HepG2 (cell line): ENCODE data around the gene DDAH2. TPM values are rescaled to one million over a fixed set of nuclear protein-coding genes. Genes with fewer than 3 reads are reported as not detected.

Experiments
- CCAR2 ChIP-seq: fragments of 200-400 bp; formaldehyde crosslinking; optimal IDR thresholded peaks from 2 replicates; pipeline ENCODE3; 2018; ENCODE audit warnings: low read depth, mild to moderate bottlenecking, low read length, moderate library complexity
- GABPB1 ChIP-seq: IDR thresholded peaks from 2 replicates; pipeline ENCODE4 v1.6.1; 2016; ENCODE audit warnings: mild to moderate bottlenecking, missing genetic modification reagents, moderate library complexity, missing compliant biosample characterization
- NCOR1 ChIP-seq: fragments of 200-600 bp; sonication (generic); IDR thresholded peaks from 2 replicates; pipeline ENCODE4 v1.7.0; 2017; ENCODE audit warnings: antibody characterized with exemption, low read length, borderline replicate concordance
- NFKB2 ChIP-seq: sonication (generic); formaldehyde crosslinking; IDR thresholded peaks from 2 replicates; pipeline ENCODE4 v1.4.0; 2020; ENCODE audit warnings: missing genetic modification reagents, borderline replicate concordance
- NR2C2 ChIP-seq: sonication (generic); formaldehyde crosslinking; IDR thresholded peaks from 2 replicates; pipeline ENCODE4 v1.4.0; 2020; ENCODE audit warnings: missing genetic modification reagents, mild to moderate bottlenecking, moderate library complexity, borderline replicate concordance
- RXRB ChIP-seq: IDR thresholded peaks from 2 replicates; pipeline ENCODE4 v1.6.1; 2016; ENCODE audit warnings: borderline replicate concordance, missing genetic modification reagents, missing compliant biosample characterization
- SNAI1 ChIP-seq: sonication (generic); formaldehyde crosslinking; IDR thresholded peaks from 2 replicates; pipeline ENCODE4 v1.5.0; 2020; ENCODE audit warnings: mild to moderate bottlenecking, missing genetic modification reagents, borderline replicate concordance
- SNRNP70 ChIP-seq: fragments of 200-400 bp; formaldehyde crosslinking; IDR thresholded peaks from 2 replicates; pipeline ENCODE4 v1.6.1; 2017; ENCODE audit warnings: mild to moderate bottlenecking, low read depth, low read length, moderate library complexity
- SOX13 ChIP-seq, 3 experiments: fragments of 450-650 bp in 1 of 3; sonication (generic) in 1 of 3; formaldehyde crosslinking in 1 of 3; IDR thresholded peaks in 2 of 3; conservative IDR thresholded peaks in 1 of 3; 2 replicates each; pipeline versions ENCODE4 v1.5.0 to v1.6.1; 2016 to 2020; ENCODE audit warnings: antibody characterized with exemption in 1 of 3, mild to moderate bottlenecking in 1 of 3, missing compliant biosample characterization in 1 of 3, missing genetic modification reagents in 1 of 3, moderate library complexity in 1 of 3
- SRSF1 ChIP-seq: fragments of 200-400 bp; formaldehyde crosslinking; optimal IDR thresholded peaks from 2 replicates; pipeline ENCODE3; 2017; ENCODE audit warnings: mild to moderate bottlenecking, low read depth, low read length, moderate library complexity
- ZNF34 ChIP-seq: sonication (generic); formaldehyde crosslinking; IDR thresholded peaks from 2 replicates; pipeline ENCODE4 v1.4.0; 2020; ENCODE audit warnings: mild to moderate bottlenecking, missing genetic modification reagents, borderline replicate concordance
- ZNF557 ChIP-seq: sonication (generic); formaldehyde crosslinking; IDR thresholded peaks from 2 replicates; pipeline ENCODE4 v1.4.0; 2020; ENCODE audit warnings: missing genetic modification reagents
- ZNF713 ChIP-seq: sonication (generic); formaldehyde crosslinking; IDR thresholded peaks from 2 replicates; pipeline ENCODE4 v1.4.0; 2020; ENCODE audit warnings: mild to moderate bottlenecking, missing genetic modification reagents
- polyA plus RNA-seq, 8 experiments: library from polyadenylated mRNA; depleted of rRNA in 3 of 8; stranded (reverse) in 7 of 8; unstranded in 1 of 8; fragments of >200 nt; fragmentation: Illumina TruSeq in 4 of 8; extraction: Trizol in 4 of 8; gene quantifications; 2 replicates each; pipeline versions ENCODE4 v1.2.1 to v1.2.3, GENCODE V29; 2011 to 2016; ENCODE audit warnings: low read depth in 4 of 8, missing spikeins in 1 of 8, mixed read lengths in 1 of 8; ENCODE audit not compliant: insufficient read depth in 1 of 8
- total RNA-seq, 5 experiments: library from RNA; depleted of rRNA; stranded (reverse); fragments of >200 nt; fragmentation: Illumina TruSeq; extraction: Trizol; gene quantifications; 2 replicates each; pipeline ENCODE4 v1.2.3, GENCODE V29; 2016; ENCODE audit warnings: low read depth in 1 of 5
- TF ChIP-seq, protein P1 (sequence below): sonication (generic); formaldehyde crosslinking; conservative IDR thresholded peaks from 2 replicates; pipeline ENCODE4 v1.4.0; 2020; ENCODE audit warnings: mild to moderate bottlenecking, missing genetic modification reagents, moderate library complexity
- TF ChIP-seq, protein P2 (sequence below): sonication (generic); formaldehyde crosslinking; IDR thresholded peaks from 2 replicates; pipeline ENCODE4 v1.8.0; 2022; ENCODE audit warnings: mild to moderate bottlenecking, missing genetic modification reagents; ENCODE audit not compliant: insufficient replicate concordance

DDAH2 gene
- total and polyA plus RNA-seq, 2 of the 13 experiments (the other 11 are each of a cell fraction or from before 2014, with no cell fraction given), result 16.4 to 21.1 TPM

DNA sequence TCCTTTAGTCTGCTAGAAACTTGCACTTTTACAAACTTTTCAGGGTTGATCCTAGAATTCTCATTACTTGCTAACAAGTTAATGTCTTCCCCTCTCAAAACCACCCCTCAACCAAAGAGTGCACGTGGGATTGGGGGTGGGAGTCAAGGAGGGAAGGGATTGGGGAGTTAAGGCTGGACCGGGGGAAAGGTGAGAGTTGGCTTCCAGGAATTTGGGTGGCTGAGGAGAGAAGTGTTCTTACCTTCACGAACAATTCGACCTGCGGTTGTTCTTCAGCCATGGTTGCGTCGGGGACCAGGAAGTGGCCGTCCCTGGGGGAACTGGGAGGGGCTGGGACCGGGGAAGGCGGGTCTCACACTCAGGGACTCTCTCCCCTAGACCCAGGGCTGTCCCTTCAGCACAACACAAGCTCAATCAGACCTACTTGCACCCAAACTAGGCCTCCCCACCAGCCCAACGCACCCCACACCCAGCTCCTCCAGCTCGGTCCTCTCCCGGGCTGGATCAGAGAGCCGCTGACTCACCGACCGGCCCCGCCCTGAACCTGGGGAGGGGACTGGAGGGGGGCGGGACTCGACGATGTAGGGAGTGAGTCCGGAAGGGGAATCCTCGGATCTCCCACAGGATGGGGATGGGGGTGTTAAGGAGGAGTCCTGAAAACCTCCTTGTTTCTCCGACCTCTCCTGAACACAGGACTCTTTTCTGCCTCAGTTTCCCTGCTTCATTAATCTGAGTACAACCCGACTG lies 7.1 kb upstream of the DDAH2 start, which contains the start of gene CLIC1 (continued):
- TF ChIP-seq, protein P1, sequence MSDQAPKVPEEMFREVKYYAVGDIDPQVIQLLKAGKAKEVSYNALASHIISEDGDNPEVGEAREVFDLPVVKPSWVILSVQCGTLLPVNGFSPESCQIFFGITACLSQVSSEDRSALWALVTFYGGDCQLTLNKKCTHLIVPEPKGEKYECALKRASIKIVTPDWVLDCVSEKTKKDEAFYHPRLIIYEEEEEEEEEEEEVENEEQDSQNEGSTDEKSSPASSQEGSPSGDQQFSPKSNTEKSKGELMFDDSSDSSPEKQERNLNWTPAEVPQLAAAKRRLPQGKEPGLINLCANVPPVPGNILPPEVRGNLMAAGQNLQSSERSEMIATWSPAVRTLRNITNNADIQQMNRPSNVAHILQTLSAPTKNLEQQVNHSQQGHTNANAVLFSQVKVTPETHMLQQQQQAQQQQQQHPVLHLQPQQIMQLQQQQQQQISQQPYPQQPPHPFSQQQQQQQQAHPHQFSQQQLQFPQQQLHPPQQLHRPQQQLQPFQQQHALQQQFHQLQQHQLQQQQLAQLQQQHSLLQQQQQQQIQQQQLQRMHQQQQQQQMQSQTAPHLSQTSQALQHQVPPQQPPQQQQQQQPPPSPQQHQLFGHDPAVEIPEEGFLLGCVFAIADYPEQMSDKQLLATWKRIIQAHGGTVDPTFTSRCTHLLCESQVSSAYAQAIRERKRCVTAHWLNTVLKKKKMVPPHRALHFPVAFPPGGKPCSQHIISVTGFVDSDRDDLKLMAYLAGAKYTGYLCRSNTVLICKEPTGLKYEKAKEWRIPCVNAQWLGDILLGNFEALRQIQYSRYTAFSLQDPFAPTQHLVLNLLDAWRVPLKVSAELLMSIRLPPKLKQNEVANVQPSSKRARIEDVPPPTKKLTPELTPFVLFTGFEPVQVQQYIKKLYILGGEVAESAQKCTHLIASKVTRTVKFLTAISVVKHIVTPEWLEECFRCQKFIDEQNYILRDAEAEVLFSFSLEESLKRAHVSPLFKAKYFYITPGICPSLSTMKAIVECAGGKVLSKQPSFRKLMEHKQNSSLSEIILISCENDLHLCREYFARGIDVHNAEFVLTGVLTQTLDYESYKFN (CRISPR knock-in tag), result peak; percentile 65
- TF ChIP-seq SNRNP70 (no peak), ZNF713 (CRISPR knock-in tag) (no peak; the same call in 1 of the 2 replicates), SNAI1 (CRISPR knock-in tag) (no peak), SOX13 (IDR thresholded peaks at IDR 0.05) (0 out of 2 replicates have a peak, but pooled peaks have one; percentile 45), SOX13 (CRISPR knock-in tag; conservative IDR thresholded peaks at IDR 0.05 in 1 of 2, IDR thresholded peaks at IDR 0.05 in 1 of 2) (peak in 1 of 2 experiments; percentile 74; a peak in 2 of 4 replicates), ZNF34 (CRISPR knock-in tag) (no peak), ZNF557 (0 out of 2 replicates have a peak, but pooled peaks have one; percentile 27), NR2C2 (CRISPR knock-in tag) (no peak; the same call in none of the 2 replicates), NFKB2 (peak; percentile 84; the same call in 1 of the 2 replicates), NCOR1 (peak; percentile 25; the same call in 1 of the 2 replicates), GABPB1 (peak; percentile 80), CCAR2 (peak; percentile 8), RXRB (CRISPR knock-in tag) (peak; percentile 60; the same call in 1 of the 2 replicates), SRSF1 (peak; percentile 93)
- TF ChIP-seq, protein P2, sequence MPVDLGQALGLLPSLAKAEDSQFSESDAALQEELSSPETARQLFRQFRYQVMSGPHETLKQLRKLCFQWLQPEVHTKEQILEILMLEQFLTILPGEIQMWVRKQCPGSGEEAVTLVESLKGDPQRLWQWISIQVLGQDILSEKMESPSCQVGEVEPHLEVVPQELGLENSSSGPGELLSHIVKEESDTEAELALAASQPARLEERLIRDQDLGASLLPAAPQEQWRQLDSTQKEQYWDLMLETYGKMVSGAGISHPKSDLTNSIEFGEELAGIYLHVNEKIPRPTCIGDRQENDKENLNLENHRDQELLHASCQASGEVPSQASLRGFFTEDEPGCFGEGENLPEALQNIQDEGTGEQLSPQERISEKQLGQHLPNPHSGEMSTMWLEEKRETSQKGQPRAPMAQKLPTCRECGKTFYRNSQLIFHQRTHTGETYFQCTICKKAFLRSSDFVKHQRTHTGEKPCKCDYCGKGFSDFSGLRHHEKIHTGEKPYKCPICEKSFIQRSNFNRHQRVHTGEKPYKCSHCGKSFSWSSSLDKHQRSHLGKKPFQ, result peak; percentile 91
